Activated CD8-positive, alpha-beta memory T cell treated with anti-CD3 and anti-CD28 coated beads for 36 hours (primary cell): Measurements from ENCODE around the gene HSPA12A. TPM values are rescaled to one million over a fixed set of nuclear protein-coding genes. Genes with fewer than 3 reads are reported as not detected.

Source experiments
- CTCF ChIA-PET: fragments of 350-600 bp; sonication (Branson Sonifier 250); formaldehyde crosslinking; loops from one replicate; lab custom pipeline; 2021; ENCODE audit warnings: antibody characterized with exemption; lab: Charles Lee
- POLR2A ChIA-PET: fragments of 350-600 bp; sonication (Branson Sonifier 250); formaldehyde crosslinking; loops from one replicate; lab custom pipeline; 2021; ENCODE audit warnings: antibody characterized with exemption; lab: Charles Lee
- total RNA-seq, 2 experiments: library from RNA; stranded (reverse); gene quantifications; one replicate each; pipeline ENCODE4 v1.2.3, GENCODE V29; 2021

Gene HSPA12A, protein sequence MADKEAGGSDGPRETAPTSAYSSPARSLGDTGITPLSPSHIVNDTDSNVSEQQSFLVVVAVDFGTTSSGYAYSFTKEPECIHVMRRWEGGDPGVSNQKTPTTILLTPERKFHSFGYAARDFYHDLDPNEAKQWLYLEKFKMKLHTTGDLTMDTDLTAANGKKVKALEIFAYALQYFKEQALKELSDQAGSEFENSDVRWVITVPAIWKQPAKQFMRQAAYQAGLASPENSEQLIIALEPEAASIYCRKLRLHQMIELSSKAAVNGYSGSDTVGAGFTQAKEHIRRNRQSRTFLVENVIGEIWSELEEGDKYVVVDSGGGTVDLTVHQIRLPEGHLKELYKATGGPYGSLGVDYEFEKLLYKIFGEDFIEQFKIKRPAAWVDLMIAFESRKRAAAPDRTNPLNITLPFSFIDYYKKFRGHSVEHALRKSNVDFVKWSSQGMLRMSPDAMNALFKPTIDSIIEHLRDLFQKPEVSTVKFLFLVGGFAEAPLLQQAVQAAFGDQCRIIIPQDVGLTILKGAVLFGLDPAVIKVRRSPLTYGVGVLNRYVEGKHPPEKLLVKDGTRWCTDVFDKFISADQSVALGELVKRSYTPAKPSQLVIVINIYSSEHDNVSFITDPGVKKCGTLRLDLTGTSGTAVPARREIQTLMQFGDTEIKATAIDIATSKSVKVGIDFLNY
- not detected for total RNA-seq

DNA sequence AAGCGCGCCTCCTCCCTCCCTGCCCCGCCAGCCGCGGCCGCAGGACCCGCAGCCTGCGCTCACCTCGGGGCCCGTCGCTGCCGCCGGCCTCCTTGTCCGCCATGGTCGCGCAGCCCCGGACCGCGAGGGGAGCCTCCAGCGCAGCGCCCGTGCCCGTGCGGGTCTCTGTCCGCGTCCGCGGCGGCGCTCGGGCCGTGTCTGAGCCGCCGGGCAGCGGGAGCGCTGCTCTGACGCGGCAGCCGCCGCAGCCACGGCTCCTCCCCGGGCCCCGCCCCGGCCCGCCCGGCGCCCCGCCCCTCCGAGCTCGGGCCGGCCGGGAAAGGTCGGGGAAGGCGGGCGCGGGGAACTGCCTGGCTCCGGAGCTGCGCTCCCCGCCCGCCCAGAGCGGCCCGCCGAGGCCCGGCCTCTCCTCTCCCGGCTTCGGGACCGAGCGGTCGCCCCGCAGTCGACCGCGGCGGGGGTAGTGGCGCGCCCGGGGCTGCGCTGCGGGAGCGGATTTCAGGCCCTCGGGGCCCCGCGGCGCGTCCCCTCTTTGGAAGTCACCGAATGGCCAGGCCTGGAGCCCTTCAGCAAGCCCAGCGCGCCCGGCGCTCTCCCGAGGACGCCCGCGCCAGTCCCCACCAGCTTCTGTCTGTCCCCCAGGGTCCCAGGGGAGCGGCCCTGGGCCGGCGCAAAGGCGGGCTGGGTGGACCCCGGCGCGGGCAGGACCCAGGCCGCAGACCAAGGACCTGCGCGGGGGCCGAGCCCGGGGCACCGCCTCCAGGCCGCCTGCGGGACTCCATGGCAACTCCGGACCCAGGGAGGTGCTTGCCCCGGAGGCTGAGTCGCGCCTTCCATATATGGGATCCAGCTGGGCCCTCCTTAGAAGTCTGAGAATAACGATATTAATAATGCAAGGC lies at the start of gene HSPA12A:
TSS of gene HSPA12A (minus strand) at position 200 of the 899 bp plus-strand sequence. CDS start at position 103, 97 bp downstream.
- CTCF ChIA-PET, result interaction anchor here (0.6 kb wide), 2 partner anchors 44 kb away, joined by 3 read pairs; no protein-coding TSS in a partner anchor
- POLR2A ChIA-PET, result no interaction called here

DNA sequence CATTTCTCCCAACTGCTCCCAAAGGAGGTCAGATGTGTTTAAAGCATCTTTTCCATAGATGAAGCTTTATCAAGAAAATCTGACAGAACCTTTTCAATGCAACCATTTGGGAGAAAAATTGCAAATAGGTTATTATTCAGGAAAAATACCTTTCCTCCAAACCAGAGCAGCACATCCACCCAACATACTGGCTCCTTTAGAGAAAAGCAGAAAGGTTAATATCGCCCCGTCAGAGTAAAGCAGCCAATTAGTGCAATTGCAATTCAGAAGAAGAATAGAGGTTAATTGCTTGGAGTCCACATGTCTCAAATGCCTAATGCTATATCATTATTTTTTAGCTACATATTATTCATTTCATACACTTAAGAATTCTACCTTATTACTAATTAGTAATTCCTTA lies 48.9 kb upstream of the HSPA12A start:
- ChIA-PET CTCF (no interaction called here), POLR2A (no interaction called here)

- POLR2A ChIA-PET, result no interaction called here
- CTCF ChIA-PET, result interaction anchor here (1.0 to 3.3 kb wide), 12 partner anchors 9 to 387 kb away, joined by 3 to 21 read pairs (median 6); no protein-coding TSS in a partner anchor
These were observed 45.7 kb upstream of the HSPA12A start for GRCh38 chr10:116787893-116788665.

GRCh38 chr10:116787053-116787659 lies 44.8 kb upstream of the HSPA12A start:
- ChIA-PET POLR2A (no interaction called here), CTCF (interaction anchor here (0.6 to 3.3 kb wide), 12 partner anchors 10 to 388 kb away, joined by 3 to 21 read pairs (median 5); partner anchors contain the start of gene HSPA12A)

DNA sequence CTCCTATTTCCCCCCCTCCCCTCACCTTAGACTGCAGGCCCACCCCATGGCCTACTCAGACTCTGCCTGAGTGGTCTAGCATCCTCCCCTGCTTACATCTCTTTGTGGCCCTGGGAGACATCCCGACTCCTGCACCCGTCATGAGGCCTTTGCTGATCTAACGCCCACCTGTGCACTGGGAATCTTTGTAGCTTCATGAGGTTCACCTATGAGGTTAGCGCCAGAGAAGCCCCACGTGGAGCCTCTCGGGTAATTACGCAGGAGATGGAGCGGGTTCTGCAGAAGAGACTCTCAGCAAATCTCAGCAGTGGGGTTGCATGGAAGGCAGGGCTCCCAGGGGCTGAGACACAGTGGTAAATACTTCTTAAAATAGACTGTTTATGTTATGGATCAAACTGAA lies 43.5 kb upstream of the HSPA12A start:
- POLR2A ChIA-PET, result no interaction called here

GRCh38 chr10:116785282-116785681 lies 42.9 kb upstream of the HSPA12A start:
- POLR2A ChIA-PET, result no interaction called here
- CTCF ChIA-PET, result interaction anchor here (0.7 kb wide), 1 partner anchor 1394 kb away, joined by 3 read pairs; no protein-coding TSS in a partner anchor

More for the DNA sequence above, 43.5 kb upstream of the HSPA12A start:
- CTCF ChIA-PET, result interaction anchor here (1.1 kb wide), 1 partner anchor 382 kb away, joined by 4 read pairs; no protein-coding TSS in a partner anchor

DNA sequence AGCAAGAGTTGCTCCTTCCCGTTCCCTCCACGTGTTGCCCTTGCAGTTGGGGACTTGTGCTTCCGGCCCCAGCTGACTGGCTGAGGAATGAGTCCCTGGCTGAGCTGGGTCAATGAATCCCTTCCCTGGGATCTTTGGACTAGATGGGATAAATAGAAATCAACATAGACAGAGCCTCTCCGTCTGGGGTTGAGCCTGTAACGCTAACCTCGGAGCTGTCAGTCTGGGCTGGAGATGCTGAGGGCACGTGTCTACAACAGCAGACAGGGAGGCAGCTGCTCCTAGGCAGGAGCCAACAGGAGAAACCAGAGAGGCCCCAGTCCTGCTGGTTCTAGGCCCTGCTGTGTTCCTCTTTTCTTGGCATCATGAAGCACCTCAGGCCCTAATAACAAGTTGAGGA lies 42.3 kb upstream of the HSPA12A start:
- CTCF ChIA-PET, result no interaction called here
- POLR2A ChIA-PET, result no interaction called here

DNA sequence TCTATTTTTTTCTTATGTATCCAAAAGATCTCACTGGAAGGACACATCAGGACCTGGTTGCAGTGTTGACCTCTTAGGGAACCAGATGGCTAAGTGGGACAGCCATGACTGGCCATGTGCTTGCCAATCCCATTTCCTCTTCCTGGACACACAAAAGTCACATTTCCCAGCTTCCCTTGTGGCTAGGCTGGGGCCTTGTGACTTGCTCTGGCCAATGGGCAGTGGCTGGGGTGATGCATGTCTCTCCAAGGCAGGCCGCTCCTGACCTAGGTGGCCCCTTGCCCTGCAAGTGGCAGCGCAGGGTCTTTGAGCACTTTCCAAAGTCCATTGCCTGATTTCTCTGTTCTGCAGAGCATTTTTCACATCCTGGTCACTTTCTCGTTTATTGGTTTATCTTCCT lies 41.7 kb upstream of the HSPA12A start:
- CTCF ChIA-PET, result no interaction called here
- POLR2A ChIA-PET, result no interaction called here

DNA sequence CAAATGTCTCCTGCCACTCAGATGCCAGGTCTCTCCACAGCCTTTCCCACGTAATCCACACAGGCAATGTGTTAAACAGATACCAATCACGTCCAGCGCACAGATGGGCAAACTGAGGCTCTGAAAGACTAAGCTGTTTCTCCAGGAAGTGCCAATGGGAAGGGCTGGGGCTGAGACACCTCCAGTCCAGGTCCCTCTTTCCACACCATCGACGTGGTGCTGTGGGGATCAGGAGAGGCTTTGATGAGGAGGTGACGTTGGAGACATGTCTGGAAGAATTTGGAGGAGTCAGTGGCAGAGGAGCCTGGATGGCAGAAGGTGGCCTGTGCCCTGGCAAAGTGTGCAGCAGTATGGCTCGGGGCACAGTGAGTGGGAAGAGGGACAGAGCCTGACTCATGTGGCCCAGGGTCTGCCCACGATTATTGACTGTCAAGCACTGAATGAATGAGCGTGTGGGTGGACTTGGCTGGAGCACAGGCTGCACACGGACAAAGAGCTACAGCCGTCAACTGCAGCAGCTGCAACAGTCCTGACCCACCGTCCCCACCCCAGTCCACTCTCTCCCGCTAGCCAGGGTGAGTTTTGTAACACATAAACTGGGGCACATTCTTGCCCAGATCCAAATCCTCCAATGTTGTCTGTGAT lies 40.8 kb upstream of the HSPA12A start:
- CTCF ChIA-PET, result no interaction called here

GRCh38 chr10:116781370-116781884 lies 39.1 kb upstream of the HSPA12A start:
- ChIA-PET POLR2A (no interaction called here), CTCF (no interaction called here)

More for the DNA sequence above, 40.8 kb upstream of the HSPA12A start:
- POLR2A ChIA-PET, result no interaction called here

GRCh38 chr10:116780691-116781205 lies 38.4 kb upstream of the HSPA12A start:
- CTCF ChIA-PET, result no interaction called here
- POLR2A ChIA-PET, result no interaction called here

GRCh38 chr10:116779076-116779687 lies 36.8 kb upstream of the HSPA12A start:
- CTCF ChIA-PET, result interaction anchor here (0.8 kb wide), 1 partner anchor 9 kb away, joined by 4 read pairs; no protein-coding TSS in a partner anchor
- POLR2A ChIA-PET, result no interaction called here

GRCh38 chr10:116777006-116777405 lies 34.6 kb upstream of the HSPA12A start:
- ChIA-PET POLR2A (no interaction called here), CTCF (interaction anchor here (2.1 kb wide), 1 partner anchor 11 kb away, joined by 7 read pairs; no protein-coding TSS in a partner anchor)

DNA sequence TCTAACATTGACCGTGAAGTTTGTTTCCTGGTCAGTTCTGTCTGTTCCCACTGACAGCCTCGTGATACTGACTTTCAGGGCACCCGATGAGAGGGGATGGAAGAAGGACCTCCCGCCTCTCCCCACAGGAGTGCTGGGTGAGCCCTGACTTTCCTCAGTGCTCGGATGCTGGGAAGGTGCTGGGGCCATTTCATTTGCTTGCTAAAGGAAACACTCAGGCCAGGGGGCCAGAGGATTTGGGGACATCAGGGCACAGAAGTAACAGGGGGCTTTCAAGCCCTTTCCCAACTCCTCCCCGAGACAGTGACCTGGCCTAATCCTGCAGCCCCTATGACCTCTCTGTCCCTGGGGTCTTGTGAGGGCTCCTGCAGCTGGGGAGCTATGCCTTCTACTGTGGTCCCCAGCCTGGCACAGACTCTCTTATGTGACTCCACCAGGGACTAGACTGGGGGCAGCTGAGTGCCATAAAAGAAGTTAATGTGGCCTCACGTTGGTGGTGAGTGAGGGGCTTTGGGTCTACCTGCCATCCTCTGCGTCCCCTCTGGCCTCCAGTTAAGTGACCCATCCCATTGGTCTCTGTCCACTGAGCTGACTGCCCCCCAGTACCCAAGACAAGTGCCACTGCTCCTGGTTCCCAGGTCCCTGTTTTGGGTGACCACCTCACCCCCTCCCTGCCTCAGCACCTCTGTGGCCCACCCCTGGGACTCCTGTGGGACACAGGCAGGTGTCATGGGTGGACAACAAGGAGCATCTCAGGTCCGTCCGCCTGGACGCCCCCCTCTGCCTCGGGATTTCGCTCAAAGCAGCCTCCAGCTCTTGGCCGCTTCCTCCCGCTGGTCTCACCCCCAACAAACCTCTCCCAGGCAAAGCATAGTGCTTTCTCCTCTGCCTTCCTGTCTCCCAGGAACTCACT lies 33.4 kb upstream of the HSPA12A start:
- CTCF ChIA-PET, result interaction anchor here (2.1 kb wide), 1 partner anchor 12 kb away, joined by 7 read pairs; no protein-coding TSS in a partner anchor
- POLR2A ChIA-PET, result no interaction called here

- ChIA-PET POLR2A (no interaction called here), CTCF (no interaction called here)
These were observed 32.4 kb upstream of the HSPA12A start for GRCh38 chr10:116774728-116775151.
